Adrenal gland (tissue), 12 donors: ENCODE measurements around the gene GPR68. TPM values are rescaled to one million over a fixed set of nuclear protein-coding genes. Genes with fewer than 3 reads are reported as not detected.
A peak's percentile ranks its signal among the peaks of the same experiment; 100 is the strongest.

Experiments
- DNase-seq, 7 donors: peaks; one replicate each; pipeline ENCODE4 v3.0.0-alpha.2; 2019 to 2020
- H3K27ac ChIP-seq, 5 donors: fragments of 200-600 bp; sonication (generic) in 4 of 5; 1 replicate in 3 of 5; 2 replicates in 2 of 5; pipeline versions ENCODE4 v1.5.1 to v1.8.0; 2016 to 2020; ENCODE audit warnings: mild to moderate bottlenecking in 1 of 5
- H3K27me3 ChIP-seq: fragments of 200-600 bp; 2 replicates; pipeline ENCODE4 v1.8.0; 2021
- H3K36me3 ChIP-seq, 2 donors: fragments of 200-600 bp; replicated peaks in 1 of 2; 1 replicate in 1 of 2; 2 replicates in 1 of 2; pipeline versions ENCODE4 v1.5.1 to v1.8.0; 2018 to 2022
- H3K4me1 ChIP-seq, 2 donors: fragments of 200-600 bp; replicated peaks in 1 of 2; 1 replicate in 1 of 2; 2 replicates in 1 of 2; pipeline versions ENCODE4 v1.5.1 to v1.8.0; 2018 to 2021
- H3K4me3 ChIP-seq, 4 donors: fragments of 200-600 bp; sonication (generic) in 3 of 4; one replicate each; pipeline ENCODE4 v1.5.1; 2016 to 2018
- H3K9me3 ChIP-seq, 3 donors: fragments of 200-600 bp; sonication (generic) in 1 of 3; replicated peaks in 1 of 3; 1 replicate in 2 of 3; 2 replicates in 1 of 3; pipeline versions ENCODE4 v1.5.1 to v1.8.0; 2016 to 2021
- POLR2A ChIP-seq, 2 donors: fragments of 450-650 bp; IDR thresholded peaks; one replicate each; pipeline ENCODE4 v1.6.1; 2017; ENCODE audit warnings: antibody characterized with exemption in 2 of 2, mild to moderate bottlenecking in 2 of 2, moderate library complexity in 1 of 2
- WGBS, 4 donors: extraction: QIAGEN DNeasy Blood & Tissue Kit in 2 of 4; methylation state at CpG; one replicate each; pipeline versions ENCODE4 v1.1.5 to v1.1.7; 2013 to 2017; 5-methylcytosine and 5-hydroxymethylcytosine counted together
- intact Hi-C, 2 donors: fragments of 100-400 bp; cut with DNase I; formaldehyde crosslinking; loops; one replicate each; pipeline versions ENCODE4 v1.14.1 to v1.15.0; 2022 to 2023
- polyA plus RNA-seq, 3 donors: library from polyadenylated mRNA; stranded (reverse); fragments of 200-250 nt in 2 of 3; fragments of 350-450 nt in 1 of 3; fragmentation: Illumina TruSeq in 1 of 3; extraction: RNeasy Lipid Tissue Mini Kit (QIAGEN cat#74804) in 1 of 3; gene quantifications; one replicate each; pipeline ENCODE4 v1.2.3, GENCODE V29; 2013 to 2014
- total RNA-seq, 9 donors: library from RNA; depleted of rRNA in 4 of 9; stranded (reverse); fragments of >200 nt in 4 of 9; fragments of 120-200 nt in 1 of 9; fragmentation: NEBNext Ultra II Directional in 1 of 9; extraction: Animal tissue kit (Norgen Biotek cat#: 25700) in 1 of 9; gene quantifications; one replicate each; pipeline versions ENCODE4 v1.1.0 to v1.2.4, GENCODE V29; 2013 to 2023
- TF ChIP-seq, protein P1 (sequence below), 6 experiments: fragments of 450-650 bp in 4 of 6; fragments of 200-600 bp in 2 of 6; sonication (generic) in 1 of 6; IDR thresholded peaks; 1 replicate in 5 of 6; 2 replicates in 1 of 6; pipeline versions ENCODE4 v1.5.1 to v1.8.0; 2016 to 2021; ENCODE audit warnings: antibody characterized with exemption in 6 of 6, mild to moderate bottlenecking in 2 of 6, moderate library complexity in 1 of 6
- donor health status: healthy with polysubstance abuse.
- donor health status: Bipolar disorder and iron deficiency.
- donor health status: DM: yes; HTN: yes; CAD: no.
- donor health status: DM: no; HTN: no; CAD: no.
- donor health status: DM: no; HTN: no; CAD: no.
- donor health status: DM: yes; HTN: yes; CAD: no.

Gene GPR68
- total and polyA plus RNA-seq, 12 donors, result 0.28 to 4.5 (median 1.0) TPM; not detected in 1

GRCh38 chr14:91282954-91283645 lies 38.6 kb upstream of the GPR68 start:
- intact Hi-C loops, result loop anchor here in 1 of 2 donors (5.0 kb wide), 1 partner anchor 381 kb away; no protein-coding TSS in a partner anchor
- peak overlapping the region in 1 of 5 donors; percentile 41 for H3K27ac ChIP-seq

DNA sequence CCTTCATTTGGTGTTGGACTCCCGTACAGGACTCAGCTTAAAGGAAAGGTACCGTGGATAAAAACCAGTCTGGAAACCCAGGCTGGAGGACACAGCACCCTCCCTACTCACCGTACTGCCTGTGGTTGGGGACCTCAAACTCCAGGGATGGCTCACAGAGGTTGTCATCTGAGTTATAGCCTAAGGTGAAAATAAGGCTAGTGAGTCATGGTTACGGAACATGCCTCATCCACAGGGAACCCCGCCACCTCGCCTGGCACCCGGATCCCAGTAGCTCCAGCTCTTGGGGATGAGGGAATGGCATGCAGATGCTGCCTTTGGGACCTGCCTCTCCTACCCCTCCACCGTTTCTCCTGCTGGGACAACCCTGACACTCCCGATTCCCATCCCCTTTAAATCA lies 36.8 kb upstream of the GPR68 start:
- 91 to 100% (median 97%) methylated on average over 4 to 9 of the region's 9 CpGs for WGBS, 4 donors
- no peak for DNase-seq
- peaks cover 0 to 3% of the 10 kb centered on the region in 2 donors for H3K4me1 ChIP-seq

More at GRCh38 chr14:91282954-91283645, 38.6 kb upstream of the GPR68 start:
- Histone ChIP-seq H3K9me3 (no peaks in the 10 kb centered on the region), H3K4me3 (no peak overlapping the region), H3K4me1 (no peaks in the 10 kb centered on the region), H3K27me3 (no peaks in the 10 kb centered on the region), H3K36me3 (no peaks in the 10 kb centered on the region)
- no peak for DNase-seq
- TF ChIP-seq POLR2A (IDR thresholded peaks at IDR 0.05), result no peak
- TF ChIP-seq, protein P1, sequence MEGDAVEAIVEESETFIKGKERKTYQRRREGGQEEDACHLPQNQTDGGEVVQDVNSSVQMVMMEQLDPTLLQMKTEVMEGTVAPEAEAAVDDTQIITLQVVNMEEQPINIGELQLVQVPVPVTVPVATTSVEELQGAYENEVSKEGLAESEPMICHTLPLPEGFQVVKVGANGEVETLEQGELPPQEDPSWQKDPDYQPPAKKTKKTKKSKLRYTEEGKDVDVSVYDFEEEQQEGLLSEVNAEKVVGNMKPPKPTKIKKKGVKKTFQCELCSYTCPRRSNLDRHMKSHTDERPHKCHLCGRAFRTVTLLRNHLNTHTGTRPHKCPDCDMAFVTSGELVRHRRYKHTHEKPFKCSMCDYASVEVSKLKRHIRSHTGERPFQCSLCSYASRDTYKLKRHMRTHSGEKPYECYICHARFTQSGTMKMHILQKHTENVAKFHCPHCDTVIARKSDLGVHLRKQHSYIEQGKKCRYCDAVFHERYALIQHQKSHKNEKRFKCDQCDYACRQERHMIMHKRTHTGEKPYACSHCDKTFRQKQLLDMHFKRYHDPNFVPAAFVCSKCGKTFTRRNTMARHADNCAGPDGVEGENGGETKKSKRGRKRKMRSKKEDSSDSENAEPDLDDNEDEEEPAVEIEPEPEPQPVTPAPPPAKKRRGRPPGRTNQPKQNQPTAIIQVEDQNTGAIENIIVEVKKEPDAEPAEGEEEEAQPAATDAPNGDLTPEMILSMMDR (IDR thresholded peaks at IDR 0.05), result no peak
- 90 to 97% (median 93%) methylated on average over 9 to 14 of the region's 14 CpGs for WGBS, 4 donors

DNA sequence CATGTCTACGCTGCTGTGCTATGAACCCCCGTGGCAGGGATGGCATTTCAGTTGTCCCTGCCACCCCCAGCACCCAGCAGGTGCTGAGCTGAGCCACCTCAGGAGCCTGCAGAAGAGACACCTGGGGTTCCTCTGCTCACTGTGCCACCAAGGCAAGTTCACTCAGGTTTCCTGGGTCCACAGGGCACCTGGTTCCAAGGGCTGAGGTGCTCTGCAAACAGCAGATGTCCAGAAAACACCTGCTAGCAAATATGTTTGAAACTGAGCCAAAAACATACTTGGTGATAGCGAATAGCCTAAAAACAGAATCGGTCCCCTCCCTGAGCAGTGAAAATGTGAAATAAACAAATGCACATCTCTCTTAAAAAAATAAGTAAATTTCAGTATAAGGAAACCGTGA lies 35.6 kb upstream of the GPR68 start:
- no peaks in the 10 kb centered on the region for H3K9me3 ChIP-seq
- TF ChIP-seq POLR2A (IDR thresholded peaks at IDR 0.05), result no peak
- TF ChIP-seq, protein P1 (IDR thresholded peaks at IDR 0.05), result no peak
- H3K27me3 ChIP-seq, result no peaks in the 10 kb centered on the region
- intact Hi-C loops, result loop anchor here in 1 of 2 donors (5.0 kb wide), 1 partner anchor 378 kb away; no protein-coding TSS in a partner anchor
- no peak overlapping the region for H3K4me3 ChIP-seq
- 89 to 96% (median 91%) methylated on average over 5 of the region's 5 CpGs for WGBS, 4 donors
- peaks cover 0 to 3% of the 10 kb centered on the region in 2 donors for H3K4me1 ChIP-seq
- DNase-seq, result no peak
- no peaks in the 10 kb centered on the region for H3K36me3 ChIP-seq
- no peak overlapping the region for H3K27ac ChIP-seq

More for the DNA sequence above, 36.8 kb upstream of the GPR68 start:
- TF ChIP-seq, protein P1 (IDR thresholded peaks at IDR 0.05), result no peak
- TF ChIP-seq POLR2A (IDR thresholded peaks at IDR 0.05), result no peak
- Histone ChIP-seq H3K27ac (no peak overlapping the region), H3K4me3 (no peak overlapping the region), H3K27me3 (no peaks in the 10 kb centered on the region), H3K9me3 (no peaks in the 10 kb centered on the region), H3K36me3 (no peaks in the 10 kb centered on the region)
- intact Hi-C loops, result loop anchor here in 1 of 2 donors (5.0 kb wide), 1 partner anchor 379 kb away; no protein-coding TSS in a partner anchor

DNA sequence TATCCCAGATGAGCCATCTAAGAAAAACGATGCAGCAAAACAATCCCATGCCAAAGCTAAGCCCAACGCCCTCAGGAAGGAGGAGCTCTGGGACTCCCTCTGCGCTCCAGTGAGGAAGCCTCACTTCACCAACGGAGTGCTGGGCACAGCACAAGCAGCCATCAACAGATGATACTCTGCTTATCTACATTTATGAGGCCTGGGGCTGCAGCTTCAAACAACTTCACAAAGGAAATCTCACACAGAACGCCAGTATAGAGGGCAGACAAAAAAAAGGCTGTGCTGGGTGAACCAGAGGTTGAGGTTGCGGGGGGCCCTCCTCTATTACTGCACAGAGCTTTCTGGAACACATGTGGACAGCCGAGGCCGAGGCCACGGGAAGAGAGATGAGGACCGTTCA lies 34.9 kb upstream of the GPR68 start:
- H3K4me1 ChIP-seq, result peaks cover 0 to 3% of the 10 kb centered on the region in 2 donors
- TF ChIP-seq, protein P1 (IDR thresholded peaks at IDR 0.05), result no peak
- TF ChIP-seq POLR2A (IDR thresholded peaks at IDR 0.05), result no peak
- H3K27ac ChIP-seq, result no peak overlapping the region
- H3K36me3 ChIP-seq, result no peaks in the 10 kb centered on the region
- DNase-seq, result no peak
- no peaks in the 10 kb centered on the region for H3K9me3 ChIP-seq
- intact Hi-C loops, result no loop called here
- no peaks in the 10 kb centered on the region for H3K27me3 ChIP-seq
- H3K4me3 ChIP-seq, result no peak overlapping the region
- 77 to 91% (median 85%) methylated on average over 10 of the region's 10 CpGs for WGBS, 4 donors
